HG03457 (cell line): ENCODE data around the gene SRPRA.

ENCODE experiments used
- ATAC-seq: cut with Tn5 transposase; IDR thresholded peaks from one replicate; pipeline ENCODE4 v1.9.1; 2021; ENCODE audit warnings: moderate number of reproducible peaks; ENCODE audit not compliant: unreplicated experiment

Gene SRPRA

DNA sequence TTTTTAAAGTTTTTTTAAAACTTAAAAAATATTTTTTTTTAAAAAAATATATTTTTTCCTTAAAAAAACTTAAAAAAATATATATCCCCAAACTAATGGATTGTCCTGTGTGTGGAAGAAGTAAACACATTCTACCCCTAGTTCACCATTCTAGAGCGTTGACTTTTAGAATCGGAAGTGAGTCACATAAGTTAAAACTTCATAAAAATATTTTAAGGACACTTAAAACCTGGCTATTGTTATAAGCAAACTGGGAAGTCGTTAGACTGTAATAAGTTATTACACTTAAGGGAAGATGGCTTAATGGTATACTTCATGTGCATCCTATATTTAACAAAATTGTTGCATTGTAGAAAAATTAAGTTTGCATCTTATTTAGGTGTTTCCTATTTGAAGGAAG lies 36.0 kb downstream of the SRPRA start:
- no peak for ATAC-seq

DNA sequence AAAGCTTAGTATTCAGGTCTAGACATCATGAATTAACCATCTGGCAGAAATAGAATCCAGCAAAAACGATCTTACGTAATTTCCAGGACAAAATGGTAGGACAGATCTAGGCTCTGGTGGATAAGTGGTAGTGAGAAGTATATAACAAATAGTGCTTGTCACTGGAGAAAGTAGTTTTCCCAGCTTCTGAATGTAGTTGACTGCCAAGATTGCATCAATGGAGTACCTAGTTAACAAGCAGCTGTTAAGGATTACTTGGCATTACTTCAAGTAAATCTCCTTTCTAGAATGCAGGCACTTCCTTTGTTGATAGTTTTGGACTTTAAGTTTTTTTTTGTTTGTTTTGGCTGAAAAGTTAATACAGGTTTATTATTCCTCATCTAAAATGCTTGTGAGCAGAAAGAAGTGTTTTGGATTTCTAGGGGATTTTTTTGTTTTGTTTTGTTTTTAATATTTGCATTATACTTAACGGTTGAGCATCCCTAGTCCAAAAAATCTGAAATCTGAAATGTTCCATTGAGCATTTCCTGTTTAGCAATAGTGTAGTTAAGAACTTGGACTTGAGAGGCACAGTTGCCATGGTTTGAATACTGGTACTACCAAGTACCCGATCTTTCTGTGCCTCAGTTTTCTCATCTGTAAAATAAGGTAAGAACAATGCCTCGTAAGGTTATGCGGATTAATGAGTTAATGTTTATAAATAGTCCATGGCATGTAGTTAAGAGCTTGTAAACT lies 36.8 kb downstream of the SRPRA start:
- no peak for ATAC-seq

DNA sequence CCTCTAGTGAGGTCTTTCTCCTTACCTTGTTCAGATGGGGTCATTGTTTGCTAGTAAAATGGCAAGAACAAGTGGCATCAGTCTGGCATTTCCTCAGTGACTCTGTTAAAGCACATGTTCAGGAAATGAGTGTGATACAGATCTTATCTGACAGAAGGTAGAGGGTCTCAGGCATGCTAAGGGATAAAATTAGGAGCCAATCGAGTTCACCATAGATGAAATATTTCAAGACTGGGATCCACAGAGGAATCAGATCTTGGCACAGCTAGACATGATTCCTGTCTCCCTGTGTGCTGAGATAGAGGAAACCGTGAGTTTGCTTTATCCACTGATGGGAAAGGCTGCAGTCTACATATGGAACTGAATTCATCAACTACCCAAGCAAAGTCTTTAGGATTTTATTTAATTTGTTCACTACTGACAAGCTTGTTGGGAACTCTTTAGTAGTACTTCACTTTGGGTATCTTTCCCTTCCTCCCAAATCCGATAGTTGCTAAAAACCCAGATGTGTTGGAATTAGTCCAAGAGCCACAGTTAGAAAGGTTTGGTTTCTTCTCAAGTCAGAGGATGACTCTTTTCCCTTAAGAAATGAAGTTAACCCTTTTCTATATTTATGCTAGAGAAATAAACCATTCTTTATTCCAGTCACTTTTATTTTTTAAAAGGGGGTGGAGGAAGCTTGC lies 38.7 kb downstream of the SRPRA start:
- no peak for ATAC-seq

DNA sequence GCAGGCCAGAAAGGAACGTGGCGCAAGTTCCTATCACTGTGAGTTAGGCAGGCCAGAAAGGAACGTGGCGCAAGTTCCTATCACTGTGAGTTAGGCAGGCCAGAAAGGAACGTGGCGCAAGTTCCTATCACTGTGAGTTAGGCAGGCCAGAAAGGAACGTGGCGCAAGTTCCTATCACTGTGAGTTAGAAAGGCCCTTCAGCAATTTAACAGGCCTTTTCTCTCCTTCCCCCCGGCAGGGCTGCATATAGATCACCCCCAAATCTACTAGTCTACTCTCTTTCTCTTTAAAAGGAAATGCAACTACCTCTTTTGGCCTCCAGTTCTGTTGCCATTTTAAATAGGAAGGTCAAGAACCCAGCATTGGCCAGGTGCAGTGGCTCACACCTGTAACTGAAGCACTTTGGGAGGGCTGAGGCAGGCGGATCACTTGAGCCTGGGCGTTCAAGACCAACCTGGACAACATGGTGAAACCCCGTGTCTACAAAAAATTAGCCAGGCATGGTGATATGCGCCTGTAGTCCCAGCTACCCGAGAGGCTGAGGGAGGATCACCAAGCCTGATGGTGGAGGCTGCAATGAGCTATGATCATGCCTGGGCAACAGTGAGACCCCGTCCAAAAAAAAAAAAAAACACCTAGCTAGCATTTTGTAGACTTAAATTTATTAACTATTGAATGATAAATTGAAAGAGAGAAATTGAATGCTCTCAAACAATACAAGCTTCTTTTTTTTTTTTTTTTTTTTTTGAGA lies 42.2 kb downstream of the SRPRA start:
- ATAC-seq: no peak

DNA sequence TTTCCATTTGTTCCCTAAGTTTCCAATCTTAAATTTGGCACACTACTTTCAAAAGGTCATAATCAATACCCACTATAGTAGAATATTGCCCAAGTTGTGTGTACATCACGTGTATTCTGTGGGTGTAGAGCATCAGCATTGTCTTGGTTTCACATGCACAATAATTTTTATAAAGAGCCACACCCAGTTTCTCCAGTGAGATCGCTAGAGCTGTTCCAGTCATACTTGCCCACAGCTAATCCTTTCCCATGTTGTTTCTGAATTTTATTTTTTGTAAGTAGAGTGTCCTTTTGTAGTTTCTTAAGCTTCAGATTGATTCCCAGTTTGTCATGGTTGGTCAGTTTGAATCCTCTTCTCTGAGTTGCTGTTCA lies 43.4 kb downstream of the SRPRA start:
- ATAC-seq: no peak

DNA sequence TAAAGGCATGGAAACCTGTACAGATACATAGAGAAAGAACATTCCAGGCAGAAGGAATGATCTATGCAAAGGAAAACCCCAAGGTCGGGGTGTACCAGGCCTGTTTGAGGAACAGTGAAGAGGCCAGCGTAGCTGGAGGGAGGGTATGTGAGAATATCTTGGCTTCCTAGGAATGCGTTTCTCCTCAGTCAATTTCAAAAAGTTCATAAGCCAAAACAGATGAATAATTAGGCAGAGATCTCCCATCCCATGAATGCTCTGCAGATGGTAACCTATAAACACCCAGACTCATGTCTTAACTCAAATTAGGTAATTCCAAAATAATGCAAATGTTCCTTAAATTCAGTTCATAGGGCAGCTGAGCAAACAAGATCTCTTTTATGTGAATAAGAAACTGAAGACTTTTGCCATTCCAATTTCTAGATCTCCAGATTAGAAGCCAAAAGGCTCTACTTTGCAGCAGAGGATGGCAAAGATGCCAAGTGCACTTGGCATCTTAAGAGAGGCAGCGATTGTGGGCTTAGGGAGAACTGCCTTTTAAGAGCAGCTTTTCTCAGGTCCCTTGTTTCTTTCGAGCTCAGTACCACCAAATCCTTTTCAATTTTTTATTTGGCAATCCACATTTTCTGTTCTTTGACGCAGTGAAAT lies 43.9 kb downstream of the SRPRA start:
- no peak for ATAC-seq

DNA sequence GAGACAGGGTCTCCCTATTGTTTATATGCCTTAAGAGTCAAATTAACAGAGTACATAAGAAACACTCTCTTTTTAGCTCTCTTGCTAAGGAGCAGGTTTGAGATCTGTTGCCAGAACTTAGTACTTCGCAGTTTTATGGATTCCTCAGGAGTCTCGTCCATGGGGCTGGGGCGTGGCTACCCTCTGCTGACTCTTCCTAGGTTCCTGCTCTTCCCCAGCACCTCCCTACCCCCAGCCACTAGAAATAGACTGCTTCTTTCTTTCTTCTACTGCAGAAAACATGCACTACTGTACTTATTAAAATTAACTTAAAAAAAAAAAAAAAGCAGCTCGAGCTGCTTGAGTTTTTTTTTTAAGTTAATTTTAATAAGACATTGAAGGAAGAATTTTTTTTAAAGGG lies 49.1 kb downstream of the SRPRA start:
- ATAC-seq: no peak

DNA sequence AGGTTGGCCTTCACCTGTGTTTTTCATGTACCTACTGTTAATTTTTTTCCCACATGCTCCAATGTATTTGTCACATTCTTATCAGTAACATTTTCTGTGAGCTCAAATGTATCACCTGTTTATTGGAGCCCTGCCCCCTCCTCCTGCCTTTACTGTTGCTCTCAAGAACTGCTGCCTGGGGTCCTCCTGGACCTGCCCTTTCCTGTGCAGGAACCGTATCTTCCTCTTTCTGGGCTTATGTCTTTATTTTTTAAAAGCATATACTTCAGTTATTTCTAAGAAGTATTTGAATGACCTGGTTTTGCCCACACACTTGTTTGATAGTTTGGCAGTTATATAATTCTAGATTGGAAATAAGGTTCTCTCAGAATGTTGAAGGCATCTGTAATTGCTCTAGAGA lies 51.2 kb downstream of the SRPRA start:
- no peak for ATAC-seq

DNA sequence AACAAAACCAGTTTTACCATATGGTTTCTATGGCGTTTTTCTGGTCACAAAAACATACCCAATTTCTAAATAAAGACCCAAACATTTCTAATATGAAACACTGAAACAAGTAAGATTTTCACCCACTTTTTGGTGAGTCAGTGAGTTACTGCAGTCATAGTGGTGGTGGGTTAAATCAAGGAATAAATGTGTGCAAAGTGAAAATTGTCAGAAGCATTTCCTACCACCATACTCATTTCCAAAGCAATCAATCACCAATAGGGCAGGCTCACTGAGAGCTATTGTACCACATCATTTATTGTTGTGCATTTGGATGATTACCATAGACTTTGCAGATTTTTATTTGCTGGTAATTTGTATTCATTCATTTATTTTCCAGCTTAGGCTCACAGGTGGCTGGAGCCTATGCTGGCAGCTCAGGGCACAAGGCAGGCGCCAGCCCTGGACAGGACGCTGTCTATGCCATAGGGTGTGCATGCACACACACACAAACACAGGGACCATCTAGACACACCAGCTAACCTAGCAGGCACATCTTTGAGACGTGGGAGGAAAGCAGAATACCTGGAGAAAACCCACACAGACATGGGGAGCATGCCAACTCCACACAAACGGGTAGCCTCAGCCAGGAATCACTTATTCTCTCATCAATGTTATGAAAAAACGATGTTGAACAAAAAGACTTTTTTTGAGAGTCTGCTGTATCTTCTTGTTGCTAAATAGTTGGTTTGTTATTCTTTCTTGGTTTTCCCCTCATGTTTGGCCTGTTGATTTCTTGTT lies 52.0 kb downstream of the SRPRA start:
- ATAC-seq: no peak

DNA sequence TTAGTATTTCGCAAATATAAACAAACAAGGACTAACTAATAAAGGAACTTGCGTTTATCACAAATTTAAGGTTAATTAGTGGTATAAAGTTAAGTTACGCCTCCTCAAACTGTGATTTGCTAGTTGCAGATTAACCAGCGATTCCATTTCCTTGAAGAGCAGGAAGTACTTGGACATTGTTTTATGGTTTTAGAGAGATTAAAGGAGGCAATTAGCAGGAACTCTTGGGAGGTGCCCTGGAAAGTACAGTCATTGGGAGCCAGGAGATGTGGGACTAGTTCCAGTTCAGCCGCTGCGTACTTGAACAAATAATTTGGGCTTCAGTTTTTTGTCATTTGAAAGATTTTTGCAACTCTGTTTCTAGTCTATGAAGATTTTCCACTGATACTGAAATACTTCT lies 53.9 kb downstream of the SRPRA start:
- ATAC-seq: no peak

DNA sequence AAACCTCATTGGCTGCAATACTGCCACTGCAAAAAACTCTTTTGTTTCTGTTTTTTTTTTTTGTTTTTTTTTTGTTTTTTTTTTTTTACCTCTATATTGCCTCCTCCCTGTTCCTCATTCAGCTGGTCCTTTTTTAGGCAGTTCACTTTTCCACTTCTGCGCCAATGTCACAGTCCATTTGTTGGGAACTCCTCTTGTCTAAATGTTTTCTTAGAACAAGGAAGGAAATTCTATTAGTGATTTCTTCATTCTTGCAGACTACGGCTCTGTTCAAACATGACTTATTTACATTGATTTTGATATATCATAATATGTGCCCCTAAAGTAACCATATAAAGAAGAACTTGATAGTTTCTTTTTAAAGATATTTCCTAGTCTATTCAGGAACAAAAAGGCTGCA lies 54.3 kb downstream of the SRPRA start:
- ATAC-seq: no peak
